Measurements from ENCODE around the gene LRRN2. TPM values are rescaled to one million over a fixed set of nuclear protein-coding genes. Genes with fewer than 3 reads are reported as not detected.
"Not testable (repeated sequence)": the region's sequence is repeated elsewhere in the genome, so short reads cannot be mapped to it uniquely, and the experiment has no call there.

Gene LRRN2
- polyA plus RNA-seq, 12 donors, result 3.7 to 8.5 (median 5.8) TPM; not detected in 1

GRCh38 chr1:204576422-204576821, 109.1 kb downstream of the LRRN2 start:
- DNase-seq, result no peak

DNA sequence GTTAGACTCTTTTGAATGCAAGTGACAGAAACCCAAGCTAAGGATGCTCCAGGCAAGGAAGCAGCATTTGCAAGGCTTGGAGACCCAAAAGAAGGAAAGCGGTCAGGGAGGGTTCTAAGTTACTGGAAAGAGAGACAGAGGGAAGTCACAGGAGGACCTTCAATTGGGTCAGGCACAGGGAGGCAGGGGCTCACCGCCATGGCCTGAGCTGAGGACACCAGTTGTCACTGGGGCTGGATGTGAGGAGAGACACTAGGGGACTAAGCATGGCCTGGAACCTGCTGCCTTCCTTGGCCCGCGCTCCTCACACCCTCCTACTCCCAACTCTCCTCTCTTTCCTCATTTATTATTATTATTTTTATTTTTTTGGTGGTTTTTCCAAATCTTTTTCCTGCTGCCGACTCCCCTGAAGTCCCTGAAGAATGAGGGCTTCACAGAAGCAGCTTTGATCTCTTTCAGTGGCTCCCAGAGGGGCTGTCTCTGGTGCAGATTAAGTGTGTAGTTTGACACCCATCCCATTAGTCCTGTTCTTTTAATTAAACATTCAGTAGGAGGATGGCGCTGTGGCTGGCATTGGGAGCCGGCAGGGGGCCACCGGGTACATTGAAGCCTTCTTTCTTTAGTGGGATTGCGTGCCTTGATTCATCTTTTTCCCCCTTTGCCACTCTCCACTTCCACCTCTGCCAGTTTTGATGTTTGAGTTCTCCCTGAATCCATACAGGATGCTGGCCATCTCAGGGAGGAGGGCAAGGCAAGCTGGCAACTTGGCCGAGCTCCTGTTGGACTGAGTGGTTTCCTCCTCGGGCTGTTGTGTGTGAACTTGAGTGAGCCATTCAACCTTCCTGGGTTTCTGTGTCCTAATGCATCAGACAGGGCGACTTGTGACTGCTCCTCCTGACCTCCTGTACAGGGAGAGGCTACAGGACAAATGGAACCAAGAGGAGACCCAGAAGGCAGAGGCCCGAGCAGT, 110.0 kb downstream of the LRRN2 start:
- no peak for DNase-seq

DNA sequence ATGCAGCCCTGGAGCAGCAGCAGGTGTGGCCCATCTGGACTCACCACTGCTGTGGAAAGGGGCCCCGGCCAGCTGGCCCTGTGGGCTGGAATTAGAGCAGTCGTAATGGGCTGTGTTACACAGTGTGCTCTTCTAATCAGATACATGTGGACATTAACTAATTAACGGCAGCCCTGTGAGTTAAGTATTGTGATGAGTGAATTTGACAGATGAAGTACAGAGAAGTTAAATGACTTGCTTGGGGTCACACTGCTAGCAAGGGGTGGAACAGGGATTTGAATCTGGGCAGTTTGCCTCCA, 110.7 kb downstream of the LRRN2 start:
- peak; percentile 17 for DNase-seq

GRCh38 chr1:204574016-204574864, 111.3 kb downstream of the LRRN2 start:
- DNase-seq, result no peak

DNA sequence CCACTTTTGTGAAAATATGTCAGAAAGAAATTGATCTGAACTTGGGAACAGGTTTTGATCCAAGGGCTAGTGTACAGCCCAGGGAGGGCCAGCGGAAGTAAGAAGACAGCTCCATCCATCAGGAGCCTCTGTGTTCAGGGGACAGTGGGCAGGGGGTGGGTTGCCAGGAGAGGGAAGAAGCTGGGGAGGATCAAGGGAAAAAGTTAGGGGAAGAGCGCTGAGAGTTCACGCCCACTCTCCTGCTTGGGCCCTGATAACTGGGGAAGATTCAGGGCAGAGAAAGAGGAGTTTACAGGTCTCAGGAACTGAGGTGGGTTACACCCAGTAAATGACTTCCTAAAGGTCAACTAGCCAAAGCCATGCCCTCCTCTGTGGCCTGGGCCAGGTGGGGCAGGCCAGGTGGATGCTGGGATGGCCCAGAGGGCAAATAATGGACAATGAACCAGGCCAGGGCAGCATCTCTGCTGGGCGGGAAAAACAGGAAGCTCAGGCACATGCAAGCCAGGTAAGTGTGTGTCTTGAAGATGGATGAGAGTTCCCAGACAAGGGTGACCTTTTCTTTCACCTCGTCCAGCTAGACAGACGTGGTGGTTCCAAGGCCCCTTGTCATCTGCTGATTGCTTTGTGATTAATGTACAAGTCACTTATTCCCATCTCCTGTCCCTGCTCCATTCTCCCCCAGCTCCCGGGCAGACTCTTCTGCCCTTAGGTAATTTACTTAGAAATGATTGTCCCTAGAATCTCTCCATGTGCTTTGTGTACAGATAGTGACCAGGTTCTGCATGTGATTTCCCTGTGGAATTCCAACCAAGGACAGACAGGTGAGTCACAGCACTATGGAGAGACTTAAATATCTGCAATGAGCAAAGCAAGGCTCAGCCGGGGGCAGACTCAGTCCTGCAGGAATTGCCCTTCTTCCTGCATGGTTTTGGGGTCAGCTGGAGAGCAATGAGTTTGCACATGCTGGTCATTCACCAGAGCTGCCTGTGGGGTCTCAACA, 112.3 kb downstream of the LRRN2 start:
- DNase-seq, result no peak

DNA sequence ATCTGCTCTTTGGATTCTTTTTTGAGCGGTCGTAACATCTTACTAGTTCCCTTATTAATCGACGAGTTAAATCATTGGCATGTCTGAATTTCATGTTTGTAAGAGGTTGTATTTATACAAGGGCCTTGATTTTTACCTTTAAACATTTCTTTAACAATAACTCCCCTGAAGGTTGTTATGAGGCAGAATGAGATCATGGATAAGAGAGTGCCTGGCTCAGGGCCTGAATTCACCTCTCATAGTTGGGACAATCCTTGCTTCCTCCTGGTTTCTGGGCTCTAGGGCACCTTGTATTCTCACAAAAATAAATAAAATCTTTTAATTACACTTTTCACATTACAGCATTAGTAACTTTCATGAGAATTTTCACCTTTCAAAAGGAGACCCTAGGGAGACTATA, 113.9 kb downstream of the LRRN2 start:
- DNase-seq, result no peak

- no peak for DNase-seq
Observed at GRCh38 chr1:204571128-204571527, 114.4 kb downstream of the LRRN2 start.

DNA sequence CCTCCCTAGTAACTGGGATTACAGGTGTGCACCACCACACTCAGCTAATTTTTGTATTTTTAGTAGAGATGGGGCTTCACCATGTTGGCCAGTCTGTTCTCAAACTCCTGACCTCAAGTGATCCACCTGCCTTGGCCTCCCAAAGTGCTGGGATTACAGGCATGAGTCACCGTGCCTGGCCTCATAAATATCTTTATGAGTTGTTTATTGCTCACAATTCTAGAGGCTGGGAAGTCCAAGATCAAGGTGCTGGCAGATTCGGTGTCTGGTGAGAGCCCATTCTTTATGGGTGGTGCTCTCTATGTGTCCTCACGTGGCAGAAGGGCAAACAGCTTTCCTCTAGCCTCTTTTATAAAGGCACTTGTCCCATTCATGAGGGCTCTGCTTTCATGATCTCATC, 115.5 kb downstream of the LRRN2 start:
- DNase-seq, result not testable (repeated sequence)

DNA sequence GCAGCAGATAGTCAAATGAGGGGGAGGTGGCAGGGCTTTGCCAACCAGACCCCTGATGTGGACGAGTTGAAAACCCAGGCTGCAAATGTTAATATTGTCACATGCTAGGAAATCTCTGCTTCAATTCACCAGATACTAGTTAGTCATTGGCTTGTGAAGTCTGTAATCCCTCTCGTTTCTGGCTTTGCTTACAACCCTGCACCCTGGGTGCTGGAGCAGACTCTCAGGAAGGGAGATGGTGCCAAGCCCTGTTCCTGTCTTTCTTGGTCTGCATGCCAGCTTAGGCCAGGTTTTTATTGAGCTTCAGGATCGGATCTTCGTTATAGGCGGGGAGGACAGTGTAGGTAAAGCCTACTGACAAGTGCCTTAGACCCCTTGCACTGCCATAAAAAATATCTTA, 116.1 kb downstream of the LRRN2 start:
- DNase-seq, result no peak

GRCh38 chr1:204568576-204569315, 116.8 kb downstream of the LRRN2 start:
- DNase-seq, result no peak

Other genes with a start within 250 kb of the LRRN2 start
- 10 to 100 TPM in 11 of 12 donors, not detected in 1; 20.5 to 41.1 (median 28.5) TPM for gene PIK3C2B, start 190.9 kb downstream of the LRRN2 start, polyA plus RNA-seq (ENCODE audit: insufficient read length in 12 of 12)
- 100 to 1,000 TPM in 1 of 12 donors, 10 to 100 TPM in 11; 15.5 to 296 (median 39.9) TPM for gene MDM4, start 169.3 kb downstream of the LRRN2 start, polyA plus RNA-seq (ENCODE audit: insufficient read length in 12 of 12)
- 1 to 10 TPM in 11 of 12 donors, not detected in 1; 1.0 to 2.5 (median 1.3) TPM for gene NFASC, start 185.1 kb upstream of the LRRN2 start, polyA plus RNA-seq (ENCODE audit: insufficient read length in 12 of 12)